Hepatocyte (in vitro differentiated cells): ENCODE results near the gene VWA8. TPM values are rescaled to one million over a fixed set of nuclear protein-coding genes. Genes with fewer than 3 reads are reported as not detected.
"Not testable (repeated sequence)": the region's sequence is repeated elsewhere in the genome, so short reads cannot be mapped to it uniquely, and the experiment has no call there.

ENCODE experiments used
- DNase-seq: peaks from one replicate; pipeline ENCODE4 v3.0.0-alpha.2; 2016; ENCODE audit warnings: low spot score
- H2AFZ ChIP-seq: fragments of 200-600 bp; sonication (generic); 2 replicates; pipeline ENCODE4 v1.6.0; 2016; ENCODE audit warnings: antibody characterized with exemption, mild to moderate bottlenecking
- H3K27ac ChIP-seq: fragments of 200-600 bp; sonication (generic); 2 replicates; pipeline ENCODE4 v1.5.1; 2016; ENCODE audit warnings: mild to moderate bottlenecking
- H3K27me3 ChIP-seq: fragments of 200-600 bp; sonication (generic); 2 replicates; pipeline ENCODE4 v1.6.1; 2016
- H3K36me3 ChIP-seq: fragments of 200-600 bp; sonication (generic); replicated peaks from 2 replicates; pipeline ENCODE4 v1.5.1; 2016; ENCODE audit warnings: low read depth; ENCODE audit not compliant: insufficient read depth
- H3K4me1 ChIP-seq: fragments of 200-600 bp; sonication (generic); 2 replicates; pipeline ENCODE4 v1.5.1; 2016; ENCODE audit warnings: mild to moderate bottlenecking, moderate library complexity; ENCODE audit not compliant: insufficient read depth
- H3K4me2 ChIP-seq: fragments of 200-600 bp; sonication (generic); 2 replicates; pipeline ENCODE4 v1.6.0; 2016
- H3K4me3 ChIP-seq: fragments of 200-600 bp; sonication (generic); 2 replicates; pipeline ENCODE4 v1.5.1; 2016; ENCODE audit warnings: mild to moderate bottlenecking
- H3K79me2 ChIP-seq: fragments of 200-600 bp; sonication (generic); 2 replicates; pipeline ENCODE4 v1.6.0; 2017; ENCODE audit warnings: mild to moderate bottlenecking
- H3K9me2 ChIP-seq: fragments of 200-600 bp; sonication (generic); replicated peaks from 2 replicates; pipeline ENCODE4 v1.6.0; 2017; ENCODE audit warnings: mild to moderate bottlenecking; ENCODE audit not compliant: insufficient read depth
- H3K9me3 ChIP-seq: fragments of 200-600 bp; sonication (generic); 2 replicates; pipeline ENCODE4 v1.5.1; 2016; ENCODE audit warnings: low read depth, mild to moderate bottlenecking
- H4K20me1 ChIP-seq: fragments of 200-600 bp; sonication (generic); 2 replicates; pipeline ENCODE4 v1.6.0; 2016; ENCODE audit warnings: mild to moderate bottlenecking; ENCODE audit not compliant: insufficient read depth, poor library complexity, severe bottlenecking
- CTCF ChIP-seq: fragments of 200-600 bp; sonication (generic); IDR thresholded peaks from 2 replicates; pipeline ENCODE4 v1.5.1; 2016; ENCODE audit warnings: antibody characterized with exemption, mild to moderate bottlenecking; ENCODE audit not compliant: poor library complexity
- EZH2 ChIP-seq: fragments of 200-600 bp; sonication (generic); IDR thresholded peaks from 2 replicates; pipeline ENCODE4 v1.6.1; 2016; ENCODE audit warnings: antibody characterized with exemption, mild to moderate bottlenecking, borderline replicate concordance
- EZH2phosphoT487 ChIP-seq: fragments of 200-600 bp; sonication (generic); IDR thresholded peaks from one replicate; pipeline ENCODE4 v1.6.1; 2018; ENCODE audit warnings: antibody characterized with exemption, mild to moderate bottlenecking, low read depth, moderate library complexity; ENCODE audit not compliant: unreplicated experiment, severe bottlenecking
- WGBS: methylation state at CpG from one replicate; pipeline ENCODE4 v1.1.6; 2016; ENCODE audit warnings: low lambda C conversion rate; ENCODE audit errors: missing lambda C conversion rate; 5-methylcytosine and 5-hydroxymethylcytosine counted together
- polyA plus RNA-seq: library from polyadenylated mRNA; unstranded; fragments of >200 nt; fragmentation: Nextera tagmentation; extraction: Ambion mirVana; gene quantifications from 2 replicates; pipeline ENCODE4 v1.2.1, GENCODE V29; 2016
- total RNA-seq: library from RNA; depleted of rRNA; stranded (reverse); fragments of >200 nt; gene quantifications from 2 replicates; pipeline ENCODE4 v1.2.3, GENCODE V29; 2014

Gene VWA8
- total and polyA plus RNA-seq, 2 experiments from 2014 or later = 4.9 to 19.5 TPM

- Histone ChIP-seq H2AFZ (no peak overlapping the region), H3K27me3 (no peaks in the 10 kb centered on the region), H4K20me1 (no peaks in the 10 kb centered on the region), H3K4me1 (no peaks in the 10 kb centered on the region), H3K79me2 (no peaks in the 10 kb centered on the region), H3K36me3 (no peaks in the 10 kb centered on the region), H3K9me3 (no peaks in the 10 kb centered on the region), H3K4me3 (no peak overlapping the region), H3K27ac (no peak overlapping the region), H3K4me2 (no peak overlapping the region), H3K9me2 (no peaks in the 10 kb centered on the region)
- 98% methylated on average over 2 of the region's 2 CpGs for WGBS
- DNase-seq = no peak
- TF ChIP-seq EZH2 (no peak), EZH2phosphoT487 (no peak), CTCF (no peak)
These were observed 63.8 kb downstream of the VWA8 start for GRCh38 chr13:41897126-41897525.

GRCh38 chr13:41895478-41895877 is 65.4 kb downstream of the VWA8 start:
- no peak for DNase-seq
- Histone ChIP-seq H4K20me1 (no peaks in the 10 kb centered on the region), H3K27ac (no peak overlapping the region), H3K36me3 (no peaks in the 10 kb centered on the region), H2AFZ (no peak overlapping the region), H3K79me2 (no peaks in the 10 kb centered on the region), H3K4me3 (no peak overlapping the region), H3K4me2 (no peak overlapping the region), H3K27me3 (no peaks in the 10 kb centered on the region), H3K4me1 (no peaks in the 10 kb centered on the region), H3K9me2 (no peaks in the 10 kb centered on the region), H3K9me3 (no peaks in the 10 kb centered on the region)
- 93% methylated on average over 1 of the region's 1 CpG for WGBS
- no peak for TF ChIP-seq EZH2phosphoT487
- no peak for TF ChIP-seq CTCF
- TF ChIP-seq EZH2 = no peak

- no peak overlapping the region for H3K27ac ChIP-seq
- H3K4me2 ChIP-seq = no peak overlapping the region
- H3K4me1 ChIP-seq = no peaks in the 10 kb centered on the region
- no peak for DNase-seq
- no peaks in the 10 kb centered on the region for H3K27me3 ChIP-seq
- H4K20me1 ChIP-seq = no peaks in the 10 kb centered on the region
- no peak overlapping the region for H2AFZ ChIP-seq
- TF ChIP-seq CTCF (no peak), EZH2phosphoT487 (no peak)
- no peaks in the 10 kb centered on the region for H3K9me2 ChIP-seq
- H3K36me3 ChIP-seq = no peaks in the 10 kb centered on the region
- WGBS = 81% methylated on average over 4 of the region's 4 CpGs
- H3K79me2 ChIP-seq = no peaks in the 10 kb centered on the region
- H3K9me3 ChIP-seq = no peaks in the 10 kb centered on the region
- no peak overlapping the region for H3K4me3 ChIP-seq
These were observed 69.8 kb downstream of the VWA8 start for GRCh38 chr13:41891119-41891518.

- no peaks in the 10 kb centered on the region for H4K20me1 ChIP-seq
- H3K27me3 ChIP-seq = no peaks in the 10 kb centered on the region
- no peak for DNase-seq
- no peak overlapping the region for H2AFZ ChIP-seq
- no peaks in the 10 kb centered on the region for H3K79me2 ChIP-seq
- no peaks in the 10 kb centered on the region for H3K9me3 ChIP-seq
- H3K4me1 ChIP-seq = no peaks in the 10 kb centered on the region
- H3K9me2 ChIP-seq = no peaks in the 10 kb centered on the region
- H3K4me2 ChIP-seq = no peak overlapping the region
- H3K36me3 ChIP-seq = no peaks in the 10 kb centered on the region
- H3K4me3 ChIP-seq = no peak overlapping the region
- H3K27ac ChIP-seq = no peak overlapping the region
- TF ChIP-seq EZH2 (no peak), EZH2phosphoT487 (no peak), CTCF (no peak)
These were observed 77.8 kb downstream of the VWA8 start for GRCh38 chr13:41883147-41883546.

GRCh38 chr13:41881890-41882289 is 79.0 kb downstream of the VWA8 start:
- not testable (repeated sequence) for H3K27ac ChIP-seq

More at GRCh38 chr13:41881890-41882289, 79.0 kb downstream of the VWA8 start:
- not testable (repeated sequence) for H3K79me2 ChIP-seq, H3K9me2 ChIP-seq, H3K4me1 ChIP-seq, H3K27me3 ChIP-seq, H3K4me3 ChIP-seq, H3K36me3 ChIP-seq, H2AFZ ChIP-seq, H4K20me1 ChIP-seq, DNase-seq, H3K9me3 ChIP-seq, H3K4me2 ChIP-seq
- WGBS = no CpG with 5 or more reads among the region's 32 CpGs
